Immature natural killer cell (primary cell): ENCODE results near the gene RAPGEF2. TPM values are rescaled to one million over a fixed set of nuclear protein-coding genes. Genes with fewer than 3 reads are reported as not detected.
A peak's percentile ranks its signal among the peaks of the same experiment; 100 is the strongest.

Source experiments
- DNase-seq, 3 donors: peaks; one replicate each; pipeline ENCODE4 v3.0.0; 2022; ENCODE audit warnings: mixed read lengths in 1 of 3
- H3K27ac Mint-ChIP-seq, 6 donors: one replicate each; pipeline ENCODE4 v1.8.0; 2020; ENCODE audit warnings: mixed read lengths in 6 of 6, mild to moderate bottlenecking in 5 of 6, inconsistent platforms in 4 of 6, moderate library complexity in 3 of 6
- H3K27me3 Mint-ChIP-seq, 3 donors: one replicate each; pipeline ENCODE4 v1.8.0; 2020 to 2021; ENCODE audit warnings: low read depth in 3 of 3, mild to moderate bottlenecking in 3 of 3, mixed read lengths in 3 of 3, moderate library complexity in 3 of 3, inconsistent platforms in 1 of 3
- H3K36me3 Mint-ChIP-seq, 3 donors: one replicate each; pipeline ENCODE4 v1.8.0; 2020; ENCODE audit warnings: mixed read lengths in 3 of 3, inconsistent platforms in 2 of 3, mild to moderate bottlenecking in 2 of 3
- H3K4me1 Mint-ChIP-seq, 2 donors: one replicate each; pipeline ENCODE4 v1.8.0; 2020; ENCODE audit warnings: inconsistent platforms in 2 of 2, mild to moderate bottlenecking in 2 of 2, mixed read lengths in 2 of 2, moderate library complexity in 1 of 2
- H3K4me3 Mint-ChIP-seq, 5 donors: one replicate each; pipeline ENCODE4 v1.8.0; 2020; ENCODE audit warnings: mild to moderate bottlenecking in 5 of 5, mixed read lengths in 5 of 5, inconsistent platforms in 3 of 5, moderate library complexity in 3 of 5
- H3K9me3 Mint-ChIP-seq, 6 donors: one replicate each; pipeline ENCODE4 v1.8.0; 2020; ENCODE audit warnings: mild to moderate bottlenecking in 6 of 6, mixed read lengths in 6 of 6, inconsistent platforms in 4 of 6, moderate library complexity in 3 of 6
- polyA plus RNA-seq, 3 donors: library from polyadenylated mRNA; unstranded; fragments of 300-500 nt; fragmentation: Illumina TruSeq; gene quantifications; one replicate each; pipeline ENCODE4 v1.2.3, GENCODE V29; 2021

Gene RAPGEF2
- polyA plus RNA-seq, 3 donors from 2014 or later: 0.22 to 1.7 (median 0.46) TPM

DNA sequence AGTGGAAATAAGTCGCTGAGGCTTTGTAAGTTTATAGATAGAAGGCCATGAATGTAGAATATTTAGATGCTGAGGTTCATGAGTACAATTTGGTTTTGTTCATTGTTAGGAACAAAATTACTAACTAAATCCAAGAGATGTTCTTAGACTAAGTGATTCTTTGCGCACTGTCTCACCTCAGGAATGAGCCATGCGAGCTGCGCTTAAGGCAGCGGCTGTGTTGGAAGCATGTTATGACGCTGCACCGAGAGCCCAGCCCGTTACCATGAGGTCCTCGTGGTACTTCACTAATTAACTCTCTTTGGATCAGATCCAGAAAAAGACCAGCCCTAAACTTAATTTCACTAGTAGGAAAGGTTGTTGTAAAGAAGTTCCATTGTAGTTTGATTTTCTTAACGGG lies 166.2 kb downstream of the RAPGEF2 start:
- H3K27me3 Mint-ChIP-seq: no peaks in the 10 kb centered on the region
- no peak for DNase-seq
- no peaks in the 10 kb centered on the region for H3K9me3 Mint-ChIP-seq
- H3K4me3 Mint-ChIP-seq: no peak overlapping the region
- no peak overlapping the region for H3K27ac Mint-ChIP-seq
- H3K4me1 Mint-ChIP-seq: no peaks in the 10 kb centered on the region
- H3K36me3 Mint-ChIP-seq: no peaks in the 10 kb centered on the region

DNA sequence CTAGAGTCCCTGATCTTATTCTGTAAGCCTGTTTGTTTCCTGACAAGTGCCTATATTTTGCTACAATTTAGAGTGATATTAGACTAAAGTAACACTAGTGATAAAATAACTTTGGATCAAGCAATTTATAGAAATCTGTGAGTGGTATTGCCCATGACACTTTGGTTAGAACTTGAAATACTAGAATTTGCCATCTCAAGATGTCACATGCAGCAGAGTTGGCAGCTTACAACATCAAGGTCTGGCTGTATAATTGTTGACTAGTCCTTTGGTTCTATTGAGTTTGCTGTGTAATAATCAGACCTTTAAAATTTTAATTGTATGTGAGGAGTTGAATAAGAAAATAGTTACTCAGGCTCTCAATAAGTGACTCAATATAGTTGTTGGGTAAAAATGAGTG lies 167.1 kb downstream of the RAPGEF2 start:
- no peaks in the 10 kb centered on the region for H3K36me3 Mint-ChIP-seq
- no peaks in the 10 kb centered on the region for H3K4me1 Mint-ChIP-seq
- H3K9me3 Mint-ChIP-seq: no peaks in the 10 kb centered on the region
- H3K27me3 Mint-ChIP-seq: no peaks in the 10 kb centered on the region
- no peak for DNase-seq
- no peak overlapping the region for H3K4me3 Mint-ChIP-seq
- no peak overlapping the region for H3K27ac Mint-ChIP-seq

DNA sequence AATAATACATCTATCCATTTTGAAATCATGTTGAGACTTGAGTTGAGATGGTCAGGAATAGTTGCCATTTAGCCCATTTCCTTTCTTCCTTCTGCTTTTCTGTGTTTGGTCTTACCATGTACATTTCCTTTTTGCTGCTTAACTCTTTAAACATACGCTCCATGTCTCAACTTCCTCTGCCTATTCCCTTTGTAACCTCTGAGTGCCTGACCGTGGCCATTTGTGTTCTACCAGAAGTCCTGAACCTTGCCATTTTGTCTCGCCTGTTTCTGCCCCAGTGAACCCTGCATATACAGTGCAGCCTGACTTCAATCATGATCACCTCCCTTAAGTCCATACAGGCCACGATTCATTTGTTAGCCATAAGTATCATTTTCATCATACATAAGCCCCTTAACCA lies 169.0 kb downstream of the RAPGEF2 start:
- H3K9me3 Mint-ChIP-seq: no peaks in the 10 kb centered on the region
- H3K4me1 Mint-ChIP-seq: no peaks in the 10 kb centered on the region
- no peak for DNase-seq
- no peak overlapping the region for H3K27ac Mint-ChIP-seq
- H3K4me3 Mint-ChIP-seq: no peak overlapping the region
- H3K27me3 Mint-ChIP-seq: no peaks in the 10 kb centered on the region
- H3K36me3 Mint-ChIP-seq: no peaks in the 10 kb centered on the region

DNA sequence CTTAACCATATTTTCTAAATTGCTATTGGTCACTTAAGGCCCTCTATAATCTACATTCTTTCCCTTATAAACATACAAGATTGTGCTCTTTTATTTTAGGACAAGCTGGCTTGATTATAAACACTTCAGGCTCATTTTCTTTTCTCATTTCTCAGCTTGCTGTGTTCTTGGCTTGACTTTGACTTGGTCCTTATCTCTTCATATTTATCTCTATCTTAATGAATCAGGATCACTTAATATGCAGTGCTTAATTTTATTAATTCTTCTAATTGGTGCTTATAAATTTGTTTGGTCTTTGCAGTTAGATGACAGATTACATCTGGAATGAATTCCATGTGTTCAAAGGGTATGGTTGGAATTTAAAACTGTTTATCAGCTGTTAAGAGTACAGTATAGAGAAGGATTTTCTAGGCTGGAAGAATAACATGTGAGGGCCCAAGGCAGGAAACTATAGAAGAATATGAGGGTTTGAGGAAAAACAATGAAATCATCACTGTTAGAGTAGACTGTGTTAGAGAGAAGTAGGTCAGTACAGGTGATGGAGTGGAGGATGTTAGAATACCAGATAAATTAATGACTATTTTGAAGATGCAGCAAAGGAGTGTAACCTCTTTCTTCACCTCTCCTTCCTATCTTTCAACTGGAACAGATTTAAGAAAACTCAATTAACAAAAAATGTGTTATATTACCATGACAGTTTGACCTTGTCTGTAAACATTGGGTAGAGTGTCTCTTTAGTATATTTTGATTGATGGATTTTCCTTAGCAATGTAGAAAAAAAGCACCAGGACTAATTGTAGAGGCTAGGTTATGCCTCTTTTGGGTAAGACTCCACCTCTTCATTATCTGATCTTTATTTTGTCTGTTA lies 169.6 kb downstream of the RAPGEF2 start:
- H3K4me1 Mint-ChIP-seq: no peaks in the 10 kb centered on the region
- H3K9me3 Mint-ChIP-seq: no peaks in the 10 kb centered on the region
- H3K36me3 Mint-ChIP-seq: peaks cover 0 to under 1% (median 0%) of the 10 kb centered on the region in 3 donors
- H3K27me3 Mint-ChIP-seq: no peaks in the 10 kb centered on the region
- H3K4me3 Mint-ChIP-seq: no peak overlapping the region
- H3K27ac Mint-ChIP-seq: no peak overlapping the region
- DNase-seq: no peak

DNA sequence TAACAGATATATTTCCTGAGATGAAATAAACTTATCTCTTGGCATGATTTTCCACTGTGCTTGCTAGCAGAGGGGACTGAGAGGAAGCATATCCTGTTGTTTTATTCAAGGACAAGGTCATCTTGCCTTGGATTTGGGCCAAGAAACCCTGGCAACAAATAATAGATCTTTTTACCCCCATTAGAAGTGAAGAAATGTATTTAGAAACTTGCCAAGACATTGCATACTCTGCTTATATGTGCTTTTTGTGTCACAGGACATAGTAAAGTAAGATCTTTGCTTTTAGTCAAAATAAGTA lies 170.2 kb downstream of the RAPGEF2 start:
- Mint-ChIP-seq H3K27ac (no peak overlapping the region), H3K9me3 (no peaks in the 10 kb centered on the region), H3K4me3 (no peak overlapping the region), H3K27me3 (peaks cover 0 to 2% (median 0%) of the 10 kb centered on the region in 3 donors), H3K36me3 (peaks cover 0 to 4% (median 0%) of the 10 kb centered on the region in 3 donors), H3K4me1 (no peaks in the 10 kb centered on the region)
- no peak for DNase-seq

DNA sequence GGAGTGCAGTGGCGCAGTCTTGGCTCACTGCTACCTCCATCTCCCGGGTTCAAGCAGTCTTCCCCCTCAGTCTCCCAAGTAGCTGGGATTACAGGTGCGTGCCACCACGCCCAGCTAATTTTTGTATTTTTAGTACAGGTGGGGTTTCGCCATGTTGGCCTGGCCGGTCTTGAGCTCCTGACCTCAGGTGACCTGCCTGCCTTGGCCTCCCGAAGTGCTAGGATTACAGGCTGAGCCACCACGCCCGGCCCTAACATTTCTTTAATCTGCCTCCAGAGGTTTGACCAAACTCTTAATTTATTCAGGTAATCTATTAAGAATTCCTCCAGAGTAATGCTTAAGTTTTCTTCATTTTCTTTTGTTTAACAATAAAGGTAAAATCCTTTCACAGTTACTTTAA lies 171.0 kb downstream of the RAPGEF2 start:
- Mint-ChIP-seq H3K27me3 (peaks cover 0 to 2% (median 0%) of the 10 kb centered on the region in 3 donors), H3K4me1 (no peaks in the 10 kb centered on the region), H3K4me3 (no peak overlapping the region), H3K27ac (no peak overlapping the region), H3K36me3 (peaks cover 0 to 4% (median 0%) of the 10 kb centered on the region in 3 donors), H3K9me3 (no peaks in the 10 kb centered on the region)
- no peak for DNase-seq

DNA sequence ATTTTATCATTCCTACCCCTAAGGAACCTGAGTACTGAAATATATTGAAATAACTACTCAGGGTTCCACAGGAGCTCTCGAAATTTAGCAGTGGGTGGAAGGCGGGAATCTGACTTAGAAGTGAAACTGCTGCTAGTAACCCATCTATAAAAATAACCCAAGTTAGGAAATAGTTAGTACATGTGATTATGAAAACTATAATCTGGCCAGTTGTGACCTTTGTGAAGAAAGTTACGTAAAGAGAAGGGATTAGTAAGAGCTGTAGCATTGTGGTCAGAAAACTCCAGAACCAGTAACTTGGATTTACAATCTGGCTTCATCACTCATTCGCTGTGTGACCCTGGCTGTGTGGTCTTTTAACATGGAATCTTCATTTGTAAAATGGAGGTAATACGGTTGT lies 175.5 kb downstream of the RAPGEF2 start:
- no peak overlapping the region for H3K4me3 Mint-ChIP-seq
- H3K4me1 Mint-ChIP-seq: no peaks in the 10 kb centered on the region
- DNase-seq: no peak
- no peaks in the 10 kb centered on the region for H3K9me3 Mint-ChIP-seq
- peaks cover 0 to 2% (median 0%) of the 10 kb centered on the region in 3 donors for H3K27me3 Mint-ChIP-seq
- peaks cover 0 to 4% (median 0%) of the 10 kb centered on the region in 3 donors for H3K36me3 Mint-ChIP-seq
- peak overlapping the region in 1 of 6 donors; percentile 16 for H3K27ac Mint-ChIP-seq

DNA sequence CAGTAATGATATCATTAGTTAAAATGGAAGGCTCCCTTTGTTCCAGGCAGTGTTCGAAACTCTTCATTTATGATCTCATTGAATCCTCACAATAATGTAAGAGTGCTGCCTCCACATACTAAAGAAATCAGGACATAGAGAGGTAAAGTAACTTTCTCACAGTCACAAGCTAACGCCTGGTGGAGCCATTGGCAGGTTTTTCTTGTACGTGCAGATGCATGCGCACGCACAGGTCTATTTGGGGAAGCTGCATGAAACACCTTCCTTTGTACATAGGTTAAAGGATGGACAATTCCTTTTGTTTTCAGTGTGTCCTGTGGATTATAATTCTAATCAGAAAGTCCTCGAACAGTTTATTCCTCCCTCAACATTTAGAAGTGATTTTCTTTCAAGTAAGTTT lies 176.2 kb downstream of the RAPGEF2 start:
- Mint-ChIP-seq H3K36me3 (peaks cover 0 to 4% (median 0%) of the 10 kb centered on the region in 3 donors), H3K4me3 (no peak overlapping the region), H3K9me3 (no peaks in the 10 kb centered on the region), H3K27me3 (peaks cover 0 to 2% (median 0%) of the 10 kb centered on the region in 3 donors), H3K4me1 (no peaks in the 10 kb centered on the region), H3K27ac (no peak overlapping the region)
- no peak for DNase-seq

DNA sequence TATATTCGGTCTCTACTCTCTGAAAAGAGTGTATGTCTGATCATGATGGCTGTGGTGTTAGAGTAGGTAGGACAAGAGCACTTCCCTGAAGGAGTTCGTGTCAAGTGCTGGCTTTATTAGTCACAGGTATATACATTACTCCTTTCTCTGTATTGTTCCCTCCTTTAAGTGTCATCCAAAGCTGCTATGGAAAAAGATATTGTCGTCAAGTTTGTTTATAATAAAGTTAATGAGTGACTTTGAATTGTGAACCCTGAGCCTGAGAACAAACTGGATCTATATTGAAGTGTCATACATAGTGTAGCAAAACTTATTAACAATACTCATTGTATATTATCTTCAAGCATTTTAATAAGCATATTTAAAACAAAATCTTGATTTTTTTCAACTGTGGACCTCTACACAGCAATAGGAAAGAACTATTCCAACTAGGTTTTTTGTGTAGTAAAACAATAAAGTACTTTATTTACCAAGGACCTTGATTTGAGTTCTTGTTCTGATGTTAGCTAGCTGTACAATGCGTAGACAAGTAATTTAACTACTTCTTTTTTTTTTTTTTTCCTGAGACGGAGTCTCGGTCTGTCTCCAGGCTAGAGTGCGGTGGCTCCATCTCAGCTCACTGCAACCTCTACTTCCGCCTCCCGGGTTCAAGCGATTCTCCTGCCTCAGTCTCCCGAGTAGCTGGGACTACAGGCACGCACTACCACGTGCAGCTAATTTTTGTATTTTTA lies 177.7 kb downstream of the RAPGEF2 start:
- Mint-ChIP-seq H3K4me3 (no peak overlapping the region), H3K4me1 (no peaks in the 10 kb centered on the region), H3K36me3 (peaks cover 0 to 4% (median 0%) of the 10 kb centered on the region in 3 donors), H3K27me3 (peaks cover 0 to 2% (median 0%) of the 10 kb centered on the region in 3 donors), H3K9me3 (no peaks in the 10 kb centered on the region), H3K27ac (no peak overlapping the region)
- DNase-seq: no peak

DNA sequence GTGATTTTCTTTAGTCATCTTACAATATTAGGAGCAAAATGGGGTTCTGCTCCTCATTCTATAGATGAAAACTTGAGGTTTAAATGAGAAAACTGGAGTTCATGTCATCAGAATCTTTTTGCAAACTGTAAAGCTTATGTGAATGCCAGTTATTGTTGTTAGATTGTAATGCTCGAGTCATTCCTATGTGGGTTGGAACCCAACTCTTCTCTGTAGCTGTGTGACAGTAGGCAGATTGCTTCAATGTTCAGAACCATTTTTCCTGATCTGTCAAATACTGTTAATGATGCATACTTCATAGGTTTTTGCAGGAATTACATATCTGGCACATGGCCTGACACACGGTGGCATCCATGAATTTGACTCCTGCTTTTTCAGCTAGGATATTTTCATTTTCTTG lies 178.9 kb downstream of the RAPGEF2 start:
- Mint-ChIP-seq H3K27ac (no peak overlapping the region), H3K4me1 (peaks cover 0 to 10% of the 10 kb centered on the region in 2 donors), H3K27me3 (peaks cover 0 to 2% (median 0%) of the 10 kb centered on the region in 3 donors), H3K4me3 (no peak overlapping the region), H3K9me3 (no peaks in the 10 kb centered on the region), H3K36me3 (peaks cover 0 to 4% (median 0%) of the 10 kb centered on the region in 3 donors)
- DNase-seq: no peak

DNA sequence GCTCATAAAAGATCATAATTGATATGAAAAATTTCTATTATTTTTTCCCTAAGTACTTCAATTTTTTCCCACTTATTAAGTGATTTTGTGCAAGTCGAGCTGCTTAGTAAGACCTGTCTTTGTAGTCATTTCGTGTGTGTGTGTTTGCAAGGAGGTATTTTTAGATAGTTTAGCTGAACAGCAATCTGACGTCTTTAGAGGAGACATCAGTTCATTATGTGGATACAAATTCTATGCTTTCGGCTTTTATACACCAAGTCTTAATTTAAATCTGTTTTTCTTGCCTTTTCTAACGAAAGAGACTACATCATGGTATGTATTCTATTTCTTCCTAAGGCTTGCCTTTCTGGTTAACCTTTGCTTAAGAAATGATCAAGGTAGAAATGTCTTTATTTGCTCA lies 179.4 kb downstream of the RAPGEF2 start:
- peaks cover 0 to 2% (median 0%) of the 10 kb centered on the region in 3 donors for H3K27me3 Mint-ChIP-seq
- H3K4me3 Mint-ChIP-seq: no peak overlapping the region
- H3K27ac Mint-ChIP-seq: no peak overlapping the region
- H3K36me3 Mint-ChIP-seq: peaks cover 0 to 4% (median 0%) of the 10 kb centered on the region in 3 donors
- peaks cover 0 to 10% of the 10 kb centered on the region in 2 donors for H3K4me1 Mint-ChIP-seq
- H3K9me3 Mint-ChIP-seq: no peaks in the 10 kb centered on the region
- DNase-seq: no peak

DNA sequence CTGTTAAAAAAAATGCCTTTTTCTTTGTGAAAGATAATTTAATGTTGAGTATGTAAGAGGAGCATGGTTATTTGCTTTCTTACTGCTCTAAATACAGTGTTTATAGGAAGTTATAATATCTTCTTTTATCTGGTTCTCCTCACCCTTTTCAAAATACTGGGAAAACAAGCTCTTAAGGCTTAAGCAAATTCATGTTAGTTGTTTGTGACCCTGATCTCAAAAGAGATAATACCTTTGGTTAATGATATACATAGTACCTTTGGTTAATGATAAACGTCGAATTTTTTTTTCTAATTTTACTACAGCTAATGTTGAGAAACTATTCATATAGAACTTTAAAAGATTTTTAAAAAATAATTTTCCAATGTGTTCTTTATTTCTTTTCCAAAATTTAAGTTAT lies 180.1 kb downstream of the RAPGEF2 start:
- H3K9me3 Mint-ChIP-seq: no peaks in the 10 kb centered on the region
- no peak for DNase-seq
- H3K4me1 Mint-ChIP-seq: peaks cover 0 to 10% of the 10 kb centered on the region in 2 donors
- H3K4me3 Mint-ChIP-seq: no peak overlapping the region
- H3K27me3 Mint-ChIP-seq: no peaks in the 10 kb centered on the region
- no peak overlapping the region for H3K27ac Mint-ChIP-seq
- no peaks in the 10 kb centered on the region for H3K36me3 Mint-ChIP-seq

DNA sequence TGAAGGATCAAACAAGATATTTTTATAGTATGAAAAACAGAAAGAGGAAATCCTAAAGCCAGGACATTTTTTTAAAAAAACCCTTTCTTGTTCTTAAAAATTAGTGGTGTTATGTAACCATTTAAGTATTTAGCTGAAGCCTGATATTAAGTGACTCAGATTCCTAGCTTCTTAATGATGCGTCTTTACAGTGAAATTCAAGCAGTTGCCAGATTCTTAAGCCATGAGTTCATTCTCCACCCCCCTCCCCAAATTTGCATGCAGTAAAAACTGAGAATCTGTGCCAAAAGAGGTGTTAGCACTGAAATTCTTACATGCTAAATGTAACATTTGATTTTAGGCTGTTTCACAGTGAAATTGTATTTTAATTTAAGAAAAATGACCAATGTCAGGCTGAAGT lies 180.8 kb downstream of the RAPGEF2 start:
- H3K4me3 Mint-ChIP-seq: no peak overlapping the region
- no peaks in the 10 kb centered on the region for H3K9me3 Mint-ChIP-seq
- no peak for DNase-seq
- no peaks in the 10 kb centered on the region for H3K36me3 Mint-ChIP-seq
- no peaks in the 10 kb centered on the region for H3K27me3 Mint-ChIP-seq
- H3K4me1 Mint-ChIP-seq: peaks cover 5 to 10% of the 10 kb centered on the region in 2 donors
- H3K27ac Mint-ChIP-seq: no peak overlapping the region

DNA sequence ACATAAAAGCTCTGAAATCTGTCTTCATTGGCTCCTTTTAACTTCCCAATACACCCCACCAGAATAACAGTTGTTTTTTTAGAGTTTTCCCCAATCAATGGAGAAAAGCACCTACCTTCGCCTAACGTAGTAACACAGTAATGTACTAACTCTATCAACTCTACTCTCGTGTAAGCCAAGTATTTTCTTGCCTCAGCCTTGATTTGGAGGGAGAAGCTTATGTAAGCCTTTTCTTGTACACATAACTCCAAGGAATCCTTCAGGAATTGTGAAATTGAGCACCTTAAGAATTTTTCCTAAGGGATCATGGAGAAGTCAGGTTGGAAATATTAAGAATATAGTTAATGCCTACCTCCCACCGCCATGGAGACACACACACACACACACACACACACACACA lies 181.2 kb downstream of the RAPGEF2 start:
- H3K27me3 Mint-ChIP-seq: no peaks in the 10 kb centered on the region
- no peaks in the 10 kb centered on the region for H3K9me3 Mint-ChIP-seq
- no peak overlapping the region for H3K27ac Mint-ChIP-seq

More for the DNA sequence above, 181.2 kb downstream of the RAPGEF2 start:
- Mint-ChIP-seq H3K4me3 (no peak overlapping the region), H3K4me1 (peaks cover 6 to 10% of the 10 kb centered on the region in 2 donors), H3K36me3 (no peaks in the 10 kb centered on the region)
- DNase-seq: no peak
